ENCODE data around the gene ZNF512B.
"Not testable (repeated sequence)": the region's sequence is repeated elsewhere in the genome, so short reads cannot be mapped to it uniquely, and the experiment has no call there.

ZNF512B gene

DNA sequence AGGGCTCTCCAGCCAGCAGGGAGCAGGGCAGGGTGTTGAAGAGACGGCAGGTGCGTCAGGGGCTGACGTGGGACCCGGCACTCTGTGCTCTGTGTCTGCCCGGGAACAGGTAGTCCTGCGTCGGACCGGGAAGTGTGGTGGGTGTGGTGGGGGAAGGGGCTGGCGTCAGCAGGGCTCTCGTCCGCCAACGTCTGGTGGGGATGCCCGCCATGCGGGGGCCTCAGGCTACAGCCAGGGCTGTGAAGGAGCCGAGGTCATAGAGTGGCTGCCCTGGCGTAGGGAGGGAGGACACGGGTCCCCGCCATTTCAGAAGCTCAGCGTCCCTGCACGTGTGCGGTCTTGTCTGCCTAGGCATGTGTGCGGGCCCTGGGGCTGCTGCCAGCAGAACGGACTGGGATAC is 49.5 kb downstream of the ZNF512B start:
- no peak for DNase-seq
- intact Hi-C loops (cut with DNase I) = no loop called here

DNA sequence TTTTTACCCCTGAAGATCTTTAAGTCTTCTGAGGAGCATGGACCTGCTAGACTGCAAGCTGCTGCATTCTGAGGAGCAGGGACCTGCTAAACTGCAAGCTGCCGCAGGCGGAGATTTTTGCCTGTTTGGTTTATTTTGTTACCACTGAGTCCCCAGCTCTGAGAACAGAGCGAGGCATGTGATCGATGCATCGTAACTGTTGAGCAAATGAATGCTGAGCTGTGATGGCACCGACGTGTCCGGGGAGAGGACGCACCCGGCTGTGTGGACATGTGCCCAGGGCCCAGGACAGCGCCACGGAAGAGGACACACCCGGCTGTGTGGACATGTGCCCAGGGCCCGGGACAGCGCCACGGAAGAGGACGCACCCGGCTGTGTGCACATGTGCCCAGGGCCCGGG is 50.6 kb downstream of the ZNF512B start:
- intact Hi-C loops (cut with DNase I) = no loop called here
- DNase-seq = peak in 5 of 42 donors; percentile 33 to 68 (median 47)

DNA sequence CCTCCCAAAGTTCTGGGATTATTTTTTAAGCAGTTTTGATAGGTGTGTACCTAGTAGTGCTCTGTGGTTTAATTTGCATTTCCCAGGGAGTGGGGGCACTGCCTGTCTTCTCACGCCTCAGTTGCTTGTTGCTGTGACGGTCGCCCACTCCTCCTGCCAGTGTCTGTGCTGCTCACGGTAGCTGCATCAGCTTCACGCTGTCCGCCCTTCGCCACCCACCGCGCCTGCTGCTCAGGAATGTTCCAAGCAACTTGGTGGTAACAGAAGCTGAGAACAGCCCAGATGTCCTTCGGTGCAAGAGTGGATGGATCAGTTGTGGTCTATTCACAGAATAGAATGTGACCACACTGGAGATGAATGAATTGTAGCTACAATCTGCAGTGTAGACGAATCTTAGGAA is 51.9 kb downstream of the ZNF512B start:
- intact Hi-C loops (cut with DNase I) = no loop called here

DNA sequence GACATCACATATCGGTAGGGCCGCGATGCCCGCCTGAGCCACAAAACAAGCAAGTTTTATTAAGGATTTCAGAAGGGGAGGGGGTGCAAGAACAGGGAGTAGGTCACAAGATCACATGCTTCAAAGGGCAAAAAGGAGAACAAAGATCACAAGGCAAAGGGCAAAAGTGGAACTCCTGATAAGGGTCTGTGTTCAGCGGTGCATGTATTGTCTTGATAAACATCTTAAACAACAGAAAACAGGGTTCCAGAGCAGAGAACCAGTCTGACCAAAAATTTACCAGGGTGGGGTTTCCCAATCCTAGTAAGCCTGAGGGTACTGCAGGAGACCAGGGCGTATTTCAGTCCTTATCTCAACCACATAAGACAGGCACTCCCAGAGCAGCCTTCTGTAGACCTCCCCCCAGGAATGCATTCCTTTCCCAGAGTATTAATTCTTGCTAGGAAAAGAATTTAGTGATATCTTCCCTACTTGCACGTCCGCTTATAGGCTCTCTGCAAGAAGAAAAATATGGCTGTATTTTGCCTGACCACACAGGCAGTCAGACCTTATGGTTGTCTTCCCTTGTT is 53.3 kb downstream of the ZNF512B start:
- DNase-seq; intact Hi-C loops (cut with DNase I): not testable (repeated sequence)

More for the DNA sequence above, 51.9 kb downstream of the ZNF512B start:
- peak; percentile 26 to 91 (median 67) for DNase-seq

DNA sequence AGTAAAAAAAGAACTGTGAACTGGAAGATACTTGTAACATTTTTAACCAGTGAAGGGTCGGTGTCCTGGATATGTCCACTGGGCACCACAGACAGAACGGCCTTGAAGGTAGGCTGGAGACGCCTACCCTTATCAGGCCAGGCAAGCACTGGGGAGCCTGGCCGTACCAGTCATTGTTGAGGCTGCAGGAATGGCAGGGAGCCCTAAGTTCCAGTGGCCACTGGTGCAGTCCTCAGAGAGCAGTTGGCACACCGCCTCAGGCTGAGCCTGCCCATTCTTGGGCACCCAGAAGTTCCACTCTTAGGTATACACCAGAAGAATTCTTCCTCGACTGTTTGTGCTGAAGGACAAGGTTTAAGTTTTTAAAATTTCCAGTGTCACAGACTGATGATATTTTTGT is 54.3 kb downstream of the ZNF512B start:
- intact Hi-C loops (cut with DNase I) = no loop called here
- peak in 38 of 42 donors; percentile 30 to 83 (median 62) for DNase-seq

DNA sequence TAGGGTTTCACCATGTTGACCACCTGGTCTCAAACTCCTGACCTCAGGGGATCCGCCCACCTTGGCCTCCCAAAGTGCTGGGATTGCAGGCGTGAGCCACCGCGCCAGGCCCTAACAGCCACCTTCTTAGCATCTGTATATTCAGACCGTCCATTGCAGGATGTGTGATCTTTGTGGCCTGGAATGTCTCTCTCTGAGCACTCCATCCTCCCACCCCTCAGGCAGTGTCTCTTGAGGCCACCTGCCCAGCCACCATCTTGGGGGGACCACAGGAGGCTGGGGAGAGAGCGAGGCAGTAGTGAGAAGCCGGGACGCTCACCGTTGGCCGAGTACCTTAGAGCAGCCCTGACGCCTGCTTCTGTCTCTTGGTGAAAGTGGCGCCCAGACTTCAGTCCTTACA is 56.0 kb downstream of the ZNF512B start:
- no peak for DNase-seq
- intact Hi-C loops (cut with DNase I) = no loop called here

DNA sequence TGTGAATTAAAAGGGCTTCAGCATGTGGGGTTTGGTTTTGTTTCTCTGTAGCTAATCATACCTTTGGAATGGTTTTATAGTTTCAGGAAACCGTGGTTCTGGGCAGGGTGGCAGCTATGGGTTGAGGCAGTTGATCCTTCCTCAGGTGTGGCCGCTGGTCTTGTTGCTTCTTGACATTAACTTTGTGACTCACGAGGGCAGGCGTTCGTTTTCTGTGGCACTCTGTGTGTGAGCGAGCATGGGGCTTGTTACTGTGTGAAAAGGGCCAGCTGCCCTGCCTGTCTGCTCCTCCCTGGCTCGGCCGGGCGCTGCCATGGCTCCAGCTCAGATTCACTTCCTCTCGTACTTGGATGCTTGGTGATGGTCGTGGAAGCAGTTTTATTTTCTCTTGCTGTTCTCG is 58.6 kb downstream of the ZNF512B start:
- peak in 36 of 42 donors; percentile 19 to 75 (median 54) for DNase-seq

DNA sequence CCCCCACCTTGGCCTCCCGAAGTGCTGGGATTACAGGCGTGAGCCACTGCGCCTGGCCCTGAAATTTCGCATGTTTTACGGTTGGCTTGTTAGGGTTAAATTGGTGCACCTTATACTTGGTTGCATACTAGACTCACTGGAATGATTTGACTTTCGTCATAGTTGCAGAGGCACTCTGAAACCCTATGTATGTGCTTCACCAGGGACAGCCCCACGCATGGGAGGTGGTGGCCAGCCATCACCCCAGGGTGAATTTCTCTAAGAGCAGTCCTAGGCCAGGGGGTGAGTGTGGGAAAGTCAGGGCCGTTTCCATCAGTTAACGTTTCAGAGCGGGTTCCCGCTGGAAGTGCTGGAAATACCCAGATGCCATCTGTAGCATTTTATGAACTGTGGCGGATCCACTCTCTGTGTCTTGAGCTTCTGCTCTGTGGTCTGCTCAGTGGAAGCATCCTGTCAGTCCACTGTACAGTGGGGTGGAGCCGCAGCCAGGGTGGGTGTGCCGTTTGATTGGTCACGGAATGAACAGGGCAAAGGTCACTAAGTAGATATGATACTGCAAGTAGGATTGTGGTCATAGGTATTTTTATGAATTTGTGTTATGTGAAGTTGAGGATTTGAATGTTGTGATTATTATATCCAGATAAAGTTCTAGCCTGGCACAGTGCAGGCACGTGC is 61.6 kb downstream of the ZNF512B start:
- intact Hi-C loops (cut with DNase I) = no loop called here
- DNase-seq = no peak

More for the DNA sequence above, 58.6 kb downstream of the ZNF512B start:
- intact Hi-C loops (cut with DNase I) = no loop called here
